ENCODE results near the gene TP73. TPM values are rescaled to one million over a fixed set of nuclear protein-coding genes. Genes with fewer than 3 reads are reported as not detected.

The TP73 gene
- total RNA-seq, 1 experiment from 2014 or later: 10.0 TPM

GRCh38 chr1:3661631-3662030, 9.3 kb downstream of the TP73 start:
- TF ChIP-seq EZH2 (IDR thresholded peaks at IDR 0.05; ENCODE audit: borderline replicate concordance, low read depth, low read length, poor library complexity, severe bottlenecking) (no peak), CTCF (conservative IDR thresholded peaks at IDR 0.05; ENCODE audit: low read depth, low read length) (no peak)
- intact Hi-C loops (cut with micrococcal nuclease; ENCODE audit: unreplicated experiment): no loop called here
- H3K4me1 ChIP-seq (ENCODE audit: insufficient read depth, low read length, poor library complexity, severe bottlenecking): peaks cover 28% of the 10 kb centered on the region
- no peaks in the 10 kb centered on the region for H3K27me3 ChIP-seq (replicated peaks; ENCODE audit: insufficient read depth, low read depth, low read length, poor library complexity)
- CTCF ChIA-PET: no interaction called here
- POLR2A ChIA-PET (ENCODE audit: low non-redundant PET): no interaction called here
- no peak overlapping the region for H3K27ac ChIP-seq (ENCODE audit: low read depth, low read length, poor library complexity, severe bottlenecking)
- H3K36me3 ChIP-seq (ENCODE audit: insufficient read depth, low read length, poor library complexity, severe bottlenecking): no peaks in the 10 kb centered on the region
- H3K9me3 ChIP-seq (ENCODE audit: low read depth, low read length, poor library complexity, severe bottlenecking): no peaks in the 10 kb centered on the region
- no TSS peak for BruUV-seq (replicated peaks)
- no peak overlapping the region for H3K4me3 ChIP-seq (ENCODE audit: low read depth, low read length, poor library complexity, severe bottlenecking)
- no peak for DNase-seq (ENCODE audit: low spot score)

- no peaks in the 10 kb centered on the region for H3K9me3 ChIP-seq (ENCODE audit: low read depth, low read length, poor library complexity, severe bottlenecking)
- TF ChIP-seq CTCF (conservative IDR thresholded peaks at IDR 0.05; ENCODE audit: low read depth, low read length) (no peak), EZH2 (IDR thresholded peaks at IDR 0.05; ENCODE audit: borderline replicate concordance, low read depth, low read length, poor library complexity, severe bottlenecking) (no peak)
- CTCF ChIA-PET: no interaction called here
- intact Hi-C loops (cut with micrococcal nuclease; ENCODE audit: unreplicated experiment): no loop called here
- no TSS peak for BruUV-seq (replicated peaks)
- DNase-seq (ENCODE audit: low spot score): no peak
- POLR2A ChIA-PET (ENCODE audit: low non-redundant PET): no interaction called here
- peaks cover 28% of the 10 kb centered on the region for H3K4me1 ChIP-seq (ENCODE audit: insufficient read depth, low read length, poor library complexity, severe bottlenecking)
- no peaks in the 10 kb centered on the region for H3K36me3 ChIP-seq (ENCODE audit: insufficient read depth, low read length, poor library complexity, severe bottlenecking)
- H3K27ac ChIP-seq (ENCODE audit: low read depth, low read length, poor library complexity, severe bottlenecking): no peak overlapping the region
- H3K4me3 ChIP-seq (ENCODE audit: low read depth, low read length, poor library complexity, severe bottlenecking): no peak overlapping the region
- H3K27me3 ChIP-seq (replicated peaks; ENCODE audit: insufficient read depth, low read depth, low read length, poor library complexity): no peaks in the 10 kb centered on the region
These were observed 9.9 kb downstream of the TP73 start for GRCh38 chr1:3662080-3662671.

GRCh38 chr1:3663999-3664699, 11.8 kb downstream of the TP73 start:
- ChIA-PET POLR2A (ENCODE audit: low non-redundant PET) (interaction anchor here (0.6 kb wide), 1 partner anchor 83 kb away, joined by 4 read pairs; no protein-coding TSS in a partner anchor), CTCF (no interaction called here)
- no peaks in the 10 kb centered on the region for H3K9me3 ChIP-seq (ENCODE audit: low read depth, low read length, poor library complexity, severe bottlenecking)
- BruUV-seq (replicated peaks): no TSS peak
- H3K4me1 ChIP-seq (ENCODE audit: insufficient read depth, low read length, poor library complexity, severe bottlenecking): peaks cover 15% of the 10 kb centered on the region
- DNase-seq (ENCODE audit: low spot score): no peak
- no peak overlapping the region for H3K4me3 ChIP-seq (ENCODE audit: low read depth, low read length, poor library complexity, severe bottlenecking)
- no peaks in the 10 kb centered on the region for H3K36me3 ChIP-seq (ENCODE audit: insufficient read depth, low read length, poor library complexity, severe bottlenecking)
- H3K27me3 ChIP-seq (replicated peaks; ENCODE audit: insufficient read depth, low read depth, low read length, poor library complexity): no peaks in the 10 kb centered on the region
- intact Hi-C loops (cut with micrococcal nuclease; ENCODE audit: unreplicated experiment): no loop called here
- no peak overlapping the region for H3K27ac ChIP-seq (ENCODE audit: low read depth, low read length, poor library complexity, severe bottlenecking)
- TF ChIP-seq EZH2 (IDR thresholded peaks at IDR 0.05; ENCODE audit: borderline replicate concordance, low read depth, low read length, poor library complexity, severe bottlenecking): no peak
- no peak for TF ChIP-seq CTCF (conservative IDR thresholded peaks at IDR 0.05; ENCODE audit: low read depth, low read length)

All from A673 (cell line).